ENCODE data around the gene MBTPS1.

Gene MBTPS1

GRCh38 chr16:84095466-84095865 lies 21.3 kb downstream of the MBTPS1 start:
- no peak for DNase-seq

GRCh38 chr16:84093879-84094270 lies 22.9 kb downstream of the MBTPS1 start:
- DNase-seq, result no peak

- no peak for DNase-seq
Measured at GRCh38 chr16:84093120-84093878, 23.4 kb downstream of the MBTPS1 start.

- DNase-seq, result no peak
Measured at GRCh38 chr16:84091460-84091859, 25.3 kb downstream of the MBTPS1 start.

- DNase-seq, result no peak
Measured at GRCh38 chr16:84090211-84090610, 26.5 kb downstream of the MBTPS1 start.

- DNase-seq, result peak in 1 of 4 experiments; percentile 9
Measured at GRCh38 chr16:84088695-84089395, 27.9 kb downstream of the MBTPS1 start.

GRCh38 chr16:84087466-84088151 lies 29.1 kb downstream of the MBTPS1 start:
- DNase-seq, result no peak

GRCh38 chr16:84087001-84087400 lies 29.7 kb downstream of the MBTPS1 start:
- DNase-seq, result no peak

- no peak for DNase-seq
Measured at GRCh38 chr16:84086341-84086740, 30.4 kb downstream of the MBTPS1 start.

- DNase-seq, result no peak
Measured at GRCh38 chr16:84085773-84086172, 31.0 kb downstream of the MBTPS1 start.

GRCh38 chr16:84085271-84085667 lies 31.5 kb downstream of the MBTPS1 start:
- no peak for DNase-seq

- peak; percentile 23 to 42 (median 28) for DNase-seq
Measured at GRCh38 chr16:84084570-84085270, 32.0 kb downstream of the MBTPS1 start.

GRCh38 chr16:84082835-84083569 lies 33.7 kb downstream of the MBTPS1 start:
- no peak for DNase-seq

GRCh38 chr16:84082110-84082509 lies 34.6 kb downstream of the MBTPS1 start:
- DNase-seq, result no peak

- DNase-seq, result no peak
Measured at GRCh38 chr16:84081446-84081989, 35.2 kb downstream of the MBTPS1 start.

- no peak for DNase-seq
Measured at GRCh38 chr16:84080813-84081212, 35.9 kb downstream of the MBTPS1 start.

- no peak for DNase-seq
Measured at GRCh38 chr16:84080378-84080777, 36.4 kb downstream of the MBTPS1 start.

GRCh38 chr16:84079664-84080063 lies 37.1 kb downstream of the MBTPS1 start:
- no peak for DNase-seq

- no peak for DNase-seq
Measured at GRCh38 chr16:84075376-84075775, 41.4 kb downstream of the MBTPS1 start.

GRCh38 chr16:84074721-84075120 lies 42.0 kb downstream of the MBTPS1 start:
- no peak for DNase-seq

GRCh38 chr16:84072014-84072413 lies 44.7 kb downstream of the MBTPS1 start:
- DNase-seq, result no peak

- no peak for DNase-seq
Measured at GRCh38 chr16:84071121-84071520, 45.6 kb downstream of the MBTPS1 start.
